Measurements from ENCODE around the gene GABRP. TPM values are rescaled to one million over a fixed set of nuclear protein-coding genes. Genes with fewer than 3 reads are reported as not detected.
A peak's percentile ranks its signal among the peaks of the same experiment; 100 is the strongest.

Gene GABRP
- total RNA-seq, 4 donors from 2014 or later: 0.76 to 1.2 TPM; not detected in 2

- no peak for TF ChIP-seq POLR2A (IDR thresholded peaks at IDR 0.05)
- TF ChIP-seq, protein P1, sequence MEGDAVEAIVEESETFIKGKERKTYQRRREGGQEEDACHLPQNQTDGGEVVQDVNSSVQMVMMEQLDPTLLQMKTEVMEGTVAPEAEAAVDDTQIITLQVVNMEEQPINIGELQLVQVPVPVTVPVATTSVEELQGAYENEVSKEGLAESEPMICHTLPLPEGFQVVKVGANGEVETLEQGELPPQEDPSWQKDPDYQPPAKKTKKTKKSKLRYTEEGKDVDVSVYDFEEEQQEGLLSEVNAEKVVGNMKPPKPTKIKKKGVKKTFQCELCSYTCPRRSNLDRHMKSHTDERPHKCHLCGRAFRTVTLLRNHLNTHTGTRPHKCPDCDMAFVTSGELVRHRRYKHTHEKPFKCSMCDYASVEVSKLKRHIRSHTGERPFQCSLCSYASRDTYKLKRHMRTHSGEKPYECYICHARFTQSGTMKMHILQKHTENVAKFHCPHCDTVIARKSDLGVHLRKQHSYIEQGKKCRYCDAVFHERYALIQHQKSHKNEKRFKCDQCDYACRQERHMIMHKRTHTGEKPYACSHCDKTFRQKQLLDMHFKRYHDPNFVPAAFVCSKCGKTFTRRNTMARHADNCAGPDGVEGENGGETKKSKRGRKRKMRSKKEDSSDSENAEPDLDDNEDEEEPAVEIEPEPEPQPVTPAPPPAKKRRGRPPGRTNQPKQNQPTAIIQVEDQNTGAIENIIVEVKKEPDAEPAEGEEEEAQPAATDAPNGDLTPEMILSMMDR (IDR thresholded peaks at IDR 0.05): no peak
- H3K27ac ChIP-seq: no peak overlapping the region
Observed at GRCh38 chr5:170771496-170771895, 12.0 kb upstream of the GABRP start.

DNA sequence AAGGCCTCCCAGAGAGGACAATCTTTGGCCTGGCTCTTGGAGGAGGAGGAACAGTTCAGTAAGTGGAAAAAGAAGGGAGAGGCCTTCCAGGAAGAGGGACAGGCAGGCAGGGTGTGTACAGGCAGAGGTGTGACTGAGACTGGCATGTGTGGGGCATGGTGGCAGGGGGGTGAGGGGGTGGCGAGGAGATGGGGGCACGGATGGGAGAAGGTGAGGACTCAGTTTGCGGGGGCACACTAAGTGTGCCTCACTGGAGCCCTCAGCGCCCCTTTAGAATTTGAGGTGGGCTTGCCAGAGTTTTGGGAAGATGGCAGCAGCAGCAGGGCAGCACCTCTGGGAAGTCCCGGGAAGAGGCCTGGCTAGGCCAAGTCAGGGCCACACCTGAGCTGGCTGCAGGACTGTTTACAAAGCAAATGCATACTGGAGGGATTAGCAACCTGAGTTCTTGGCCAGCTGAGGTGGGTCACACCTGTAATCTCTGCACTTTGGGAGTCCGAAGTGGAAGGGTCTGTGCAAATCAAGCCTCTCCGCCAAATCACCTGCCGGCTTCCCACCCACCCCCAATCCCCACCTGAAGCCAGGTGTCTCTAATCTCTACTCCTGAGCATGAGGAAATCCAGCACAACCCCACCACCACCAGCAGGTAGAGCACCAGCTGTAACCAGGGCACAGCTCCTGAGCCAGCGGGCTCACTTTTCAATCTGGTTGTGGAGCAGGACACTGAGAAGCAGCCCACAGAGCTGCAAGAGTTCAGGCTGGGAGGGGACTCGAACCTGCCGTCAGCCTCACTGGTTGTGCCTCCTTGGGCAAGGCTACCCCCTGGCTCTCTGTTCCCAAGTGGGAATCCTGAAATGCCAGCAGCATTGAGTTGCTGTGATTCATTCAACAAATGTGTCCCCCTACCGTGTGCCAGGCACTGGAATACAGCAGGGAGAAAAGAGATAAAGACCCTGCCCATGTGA, 10.2 kb upstream of the GABRP start:
- H3K27ac ChIP-seq: peak overlapping the region in 1 of 4 donors; percentile 9
- no peaks in the 10 kb centered on the region for H3K36me3 ChIP-seq
- peak in 1 of 3 donors; percentile 61 for DNase-seq
- no peaks in the 10 kb centered on the region for H3K9me3 ChIP-seq
- no peak overlapping the region for H3K4me3 ChIP-seq
- no peaks in the 10 kb centered on the region for H3K27me3 ChIP-seq
- TF ChIP-seq, protein P1 (IDR thresholded peaks at IDR 0.05): peak in 1 of 6 experiments; percentile 5
- no peak for TF ChIP-seq POLR2A (IDR thresholded peaks at IDR 0.05)
- H3K4me1 ChIP-seq: peaks cover 0 to 17% (median 0%) of the 10 kb centered on the region in 4 donors

More at GRCh38 chr5:170771496-170771895, 12.0 kb upstream of the GABRP start:
- Histone ChIP-seq H3K36me3 (no peaks in the 10 kb centered on the region), H3K27me3 (no peaks in the 10 kb centered on the region), H3K4me1 (peaks cover 0 to 17% (median 0%) of the 10 kb centered on the region in 4 donors), H3K9me3 (no peaks in the 10 kb centered on the region), H3K4me3 (no peak overlapping the region)
- no peak for DNase-seq

DNA sequence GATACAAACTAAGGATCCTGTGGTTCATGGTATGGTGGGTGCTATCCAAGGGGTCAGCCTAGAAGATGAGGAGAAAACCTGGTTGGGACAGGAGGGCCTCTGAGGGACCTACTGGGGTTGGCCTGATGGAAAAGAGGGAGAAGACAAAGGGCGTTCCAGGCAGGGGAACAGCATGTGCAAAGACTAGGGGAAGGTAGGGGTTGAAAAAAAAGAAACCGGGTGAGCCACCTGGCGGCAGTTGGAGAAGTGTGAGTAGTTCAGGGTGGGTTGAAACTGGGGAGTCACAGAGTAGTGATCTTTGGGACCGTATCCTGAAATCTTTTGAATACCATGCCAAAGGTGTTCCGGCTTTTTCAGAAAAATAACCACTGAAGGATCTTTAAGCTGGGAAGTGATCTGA, 8.7 kb upstream of the GABRP start:
- Histone ChIP-seq H3K4me1 (peaks cover 0 to 17% (median 0%) of the 10 kb centered on the region in 4 donors), H3K27ac (no peak overlapping the region), H3K9me3 (no peaks in the 10 kb centered on the region), H3K27me3 (no peaks in the 10 kb centered on the region), H3K4me3 (no peak overlapping the region), H3K36me3 (no peaks in the 10 kb centered on the region)
- DNase-seq: no peak
- TF ChIP-seq, protein P1 (IDR thresholded peaks at IDR 0.05): no peak
- TF ChIP-seq POLR2A (IDR thresholded peaks at IDR 0.05): no peak

DNA sequence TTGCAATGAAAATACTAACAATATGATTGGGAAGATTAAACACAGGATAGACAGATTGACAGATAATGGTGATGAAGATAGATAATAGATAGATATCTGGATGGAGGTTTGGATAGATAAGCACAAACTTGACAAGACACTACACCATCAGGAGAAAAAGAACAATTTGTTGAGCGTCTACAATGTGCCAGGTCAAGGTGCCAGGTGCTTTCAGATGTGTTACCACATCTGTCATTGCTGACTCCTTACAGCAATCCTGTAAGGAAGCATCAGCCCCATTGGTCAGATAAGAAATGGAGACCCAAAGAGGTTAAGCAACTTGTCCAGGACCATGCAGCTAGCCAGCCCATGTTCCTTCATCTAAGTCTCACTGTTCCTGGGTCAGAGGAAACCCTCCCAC, 1.6 kb upstream of the GABRP start:
- Histone ChIP-seq H3K27me3 (no peaks in the 10 kb centered on the region), H3K27ac (no peak overlapping the region)

DNA sequence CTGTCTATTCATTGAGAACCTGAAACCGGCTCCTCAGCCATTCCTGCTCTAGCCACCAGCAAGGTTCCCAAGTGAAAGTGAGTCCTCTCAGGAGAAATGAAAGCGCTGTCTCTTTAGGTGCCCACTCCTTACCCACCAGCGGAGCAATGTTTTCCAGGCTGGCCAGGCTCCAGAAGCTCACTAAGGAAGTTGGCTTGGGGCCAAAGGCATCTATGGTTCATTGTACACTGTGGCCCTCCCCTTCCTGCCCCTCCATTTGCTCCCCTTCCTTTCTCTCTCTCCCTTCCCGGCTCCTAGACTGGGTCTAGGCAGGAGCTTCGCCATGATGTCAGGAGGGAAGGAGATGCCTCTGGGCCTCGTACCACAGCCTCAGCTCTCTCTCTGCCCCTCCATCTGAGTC, 1.1 kb upstream of the GABRP start:
- no peaks in the 10 kb centered on the region for H3K36me3 ChIP-seq
- TF ChIP-seq, protein P1 (IDR thresholded peaks at IDR 0.05): no peak
- TF ChIP-seq POLR2A (IDR thresholded peaks at IDR 0.05): no peak
- no peak overlapping the region for H3K4me3 ChIP-seq
- no peaks in the 10 kb centered on the region for H3K4me1 ChIP-seq
- no peaks in the 10 kb centered on the region for H3K9me3 ChIP-seq
- H3K27ac ChIP-seq: no peak overlapping the region
- H3K27me3 ChIP-seq: no peaks in the 10 kb centered on the region
- DNase-seq: no peak

More for the DNA sequence above, 1.6 kb upstream of the GABRP start:
- Histone ChIP-seq H3K9me3 (no peaks in the 10 kb centered on the region), H3K4me3 (no peak overlapping the region), H3K36me3 (no peaks in the 10 kb centered on the region), H3K4me1 (no peaks in the 10 kb centered on the region)
- no peak for DNase-seq
- no peak for TF ChIP-seq POLR2A (IDR thresholded peaks at IDR 0.05)
- TF ChIP-seq, protein P1 (IDR thresholded peaks at IDR 0.05): no peak
